VCaP (cell line): ENCODE measurements around the gene KCNMA1.

Experiments used
- H3K27ac ChIP-seq: fragments of 450-650 bp; 2 replicates; pipeline ENCODE4 v1.5.1; 2017
- CTCF ChIP-seq: fragments of 450-650 bp; conservative IDR thresholded peaks from 2 replicates; pipeline ENCODE4 v1.5.1; 2017; ENCODE audit warnings: mild to moderate bottlenecking, moderate library complexity

Gene KCNMA1

GRCh38 chr10:77518241-77518909, 119.2 kb downstream of the KCNMA1 start:
- H3K27ac ChIP-seq = no peak overlapping the region
- TF ChIP-seq CTCF = no peak

GRCh38 chr10:77516575-77516974, 121.0 kb downstream of the KCNMA1 start:
- TF ChIP-seq CTCF = no peak
- no peak overlapping the region for H3K27ac ChIP-seq

- H3K27ac ChIP-seq = no peak overlapping the region
- no peak for TF ChIP-seq CTCF
These were observed 122.7 kb downstream of the KCNMA1 start for GRCh38 chr10:77514870-77515269.

- H3K27ac ChIP-seq = no peak overlapping the region
- no peak for TF ChIP-seq CTCF
These were observed 123.8 kb downstream of the KCNMA1 start for GRCh38 chr10:77513781-77514331.

GRCh38 chr10:77513220-77513619, 124.4 kb downstream of the KCNMA1 start:
- H3K27ac ChIP-seq = no peak overlapping the region
- no peak for TF ChIP-seq CTCF

- H3K27ac ChIP-seq = no peak overlapping the region
- no peak for TF ChIP-seq CTCF
These were observed 125.4 kb downstream of the KCNMA1 start for GRCh38 chr10:77512219-77512578.

- TF ChIP-seq CTCF = no peak
- peak overlapping the region; percentile 73; the same call in 1 of the 2 replicates for H3K27ac ChIP-seq
These were observed 126.0 kb downstream of the KCNMA1 start for GRCh38 chr10:77511498-77512218.
